ENCODE results near the gene HELZ.

- TF ChIP-seq CTCF (IDR thresholded peaks at IDR 0.05) = no peak
- TF ChIP-seq POLR2A (IDR thresholded peaks at IDR 0.05) = no peak
Observed at GRCh38 chr17:67223924-67224323, 21.1 kb downstream of the HELZ start.

Data from prostate gland (tissue), 2 donors.